Type B pancreatic cell (in vitro differentiated cells): ENCODE data around the gene RGS9BP. TPM values are rescaled to one million over a fixed set of nuclear protein-coding genes. Genes with fewer than 3 reads are reported as not detected.
"Not testable (repeated sequence)": the region's sequence is repeated elsewhere in the genome, so short reads cannot be mapped to it uniquely, and the experiment has no call there.

ENCODE experiments used
- DNase-seq: peaks from one replicate; pipeline ENCODE4 v3.0.0; 2021; ENCODE audit warnings: mixed read lengths; ENCODE audit not compliant: unreplicated experiment; ENCODE audit errors: extremely low spot score
- H3K27ac Mint-ChIP-seq: 2 replicates; pipeline ENCODE4 v1.8.0; 2021; ENCODE audit warnings: mild to moderate bottlenecking, mixed read lengths
- H3K27me3 Mint-ChIP-seq: 2 replicates; pipeline ENCODE4 v1.8.0; 2021; ENCODE audit warnings: mixed read lengths
- H3K36me3 Mint-ChIP-seq: 2 replicates; pipeline ENCODE4 v1.8.0; 2021; ENCODE audit warnings: mixed read lengths
- H3K4me1 Mint-ChIP-seq: one replicate; pipeline ENCODE4 v1.8.0; 2021; ENCODE audit warnings: mixed read lengths; ENCODE audit not compliant: unreplicated experiment
- H3K4me3 Mint-ChIP-seq: 2 replicates; pipeline ENCODE4 v1.8.0; 2021; ENCODE audit warnings: mild to moderate bottlenecking, mixed read lengths
- H3K9me3 Mint-ChIP-seq: 2 replicates; pipeline ENCODE4 v1.8.0; 2021; ENCODE audit warnings: mixed read lengths
- CTCF ChIP-seq: fragments of 200-600 bp; sonication (generic); conservative IDR thresholded peaks from 2 replicates; pipeline ENCODE4 v1.5.0; 2021; ENCODE audit warnings: antibody characterized with exemption, mild to moderate bottlenecking
- total RNA-seq: library from RNA; stranded (reverse); gene quantifications from 2 replicates; pipeline ENCODE4 v1.2.1, GENCODE V29; 2021; ENCODE audit warnings: low replicate concordance

Gene RGS9BP
- total RNA-seq, 1 donor from 2014 or later, result 1.4 TPM

GRCh38 chr19:32650671-32651070 lies 25.0 kb upstream of the RGS9BP start:
- H3K27ac Mint-ChIP-seq, result no peak overlapping the region
- H3K27me3 Mint-ChIP-seq, result no peaks in the 10 kb centered on the region
- no peak overlapping the region for H3K4me3 Mint-ChIP-seq
- H3K9me3 Mint-ChIP-seq, result no peaks in the 10 kb centered on the region
- no peak for DNase-seq
- H3K4me1 Mint-ChIP-seq, result peaks cover 6% of the 10 kb centered on the region
- no peak for TF ChIP-seq CTCF
- H3K36me3 Mint-ChIP-seq, result peaks cover 16% of the 10 kb centered on the region

DNA sequence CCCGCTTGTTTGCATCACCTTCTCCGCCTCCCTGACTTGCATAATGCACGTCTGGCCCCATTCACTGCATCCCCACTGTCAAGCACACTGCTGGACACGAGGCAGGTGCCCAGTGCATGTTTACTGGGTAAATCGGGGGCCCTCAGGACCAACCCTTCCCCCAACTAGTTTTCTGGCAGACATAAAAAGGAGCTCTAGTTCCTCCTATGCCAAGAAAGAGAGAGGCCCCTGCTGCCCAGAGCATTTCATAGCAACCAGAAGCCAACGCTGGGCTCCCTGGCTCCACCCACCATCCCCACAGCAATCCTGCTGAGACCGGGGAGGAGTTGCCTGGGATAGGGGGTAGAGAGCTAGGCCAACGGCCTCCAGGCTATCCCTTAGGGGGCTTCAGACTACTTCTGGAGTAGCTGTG lies 23.9 kb upstream of the RGS9BP start:
- peaks cover 6% of the 10 kb centered on the region for H3K4me1 Mint-ChIP-seq
- H3K4me3 Mint-ChIP-seq, result no peak overlapping the region
- no peaks in the 10 kb centered on the region for H3K9me3 Mint-ChIP-seq
- no peaks in the 10 kb centered on the region for H3K27me3 Mint-ChIP-seq
- H3K36me3 Mint-ChIP-seq, result peaks cover 14% of the 10 kb centered on the region
- no peak for TF ChIP-seq CTCF
- no peak for DNase-seq
- peak overlapping the region; percentile 61 for H3K27ac Mint-ChIP-seq

DNA sequence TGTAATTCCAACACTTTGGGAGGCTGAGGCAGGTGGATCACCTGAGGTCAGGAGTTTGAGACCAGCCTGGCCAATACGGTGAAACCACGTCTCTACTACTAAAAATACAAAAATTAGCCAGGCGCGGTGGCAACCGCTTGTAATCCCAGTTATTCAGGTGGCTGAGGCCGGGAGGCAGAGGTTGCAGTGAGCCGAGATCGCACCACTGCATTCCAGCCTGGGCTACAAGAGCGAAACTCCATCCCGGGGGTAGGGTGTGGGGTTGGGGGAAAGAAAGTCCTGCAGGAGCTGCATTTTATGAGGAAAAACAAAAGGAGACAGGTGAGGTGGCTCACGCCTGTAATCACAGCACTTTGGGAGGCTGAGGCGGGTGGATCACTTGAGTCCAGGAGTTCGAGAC lies 23.3 kb upstream of the RGS9BP start:
- H3K27ac Mint-ChIP-seq, H3K27me3 Mint-ChIP-seq, H3K36me3 Mint-ChIP-seq, DNase-seq, H3K9me3 Mint-ChIP-seq, H3K4me1 Mint-ChIP-seq: not testable (repeated sequence)
- H3K4me3 Mint-ChIP-seq, result peak overlapping the region; percentile 47

- no peak for TF ChIP-seq CTCF
- DNase-seq, result no peak
- H3K27ac Mint-ChIP-seq, result no peak overlapping the region
- peak overlapping the region; percentile 47 for H3K4me3 Mint-ChIP-seq
- no peaks in the 10 kb centered on the region for H3K9me3 Mint-ChIP-seq
- H3K4me1 Mint-ChIP-seq, result peaks cover 6% of the 10 kb centered on the region
- H3K27me3 Mint-ChIP-seq, result no peaks in the 10 kb centered on the region
- peaks cover 8% of the 10 kb centered on the region for H3K36me3 Mint-ChIP-seq
These were observed 22.6 kb upstream of the RGS9BP start for GRCh38 chr19:32652894-32653598.

DNA sequence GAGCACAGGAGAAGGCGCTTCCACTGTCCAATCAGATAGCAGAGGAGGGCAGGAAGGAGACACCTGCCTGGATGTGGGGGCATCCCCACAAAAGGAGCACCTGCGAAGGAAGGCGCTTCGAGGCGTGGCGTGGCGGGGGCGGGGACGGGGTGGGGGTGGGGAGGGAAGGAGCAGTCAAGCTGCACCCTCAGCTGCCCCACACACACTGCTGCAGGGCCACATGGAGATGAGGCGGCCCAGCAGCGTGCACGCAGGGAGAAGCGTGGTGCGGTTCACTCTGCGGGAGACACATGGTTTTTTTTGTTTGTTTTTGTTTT lies 22.1 kb upstream of the RGS9BP start:
- Mint-ChIP-seq H3K4me3 (peak overlapping the region; percentile 28), H3K4me1 (peaks cover 6% of the 10 kb centered on the region), H3K27me3 (no peaks in the 10 kb centered on the region), H3K36me3 (peaks cover 8% of the 10 kb centered on the region), H3K9me3 (no peaks in the 10 kb centered on the region), H3K27ac (no peak overlapping the region)
- no peak for TF ChIP-seq CTCF
- no peak for DNase-seq

GRCh38 chr19:32656379-32656778 lies 19.3 kb upstream of the RGS9BP start:
- not testable (repeated sequence) for H3K27ac Mint-ChIP-seq, H3K36me3 Mint-ChIP-seq, H3K9me3 Mint-ChIP-seq, H3K4me3 Mint-ChIP-seq, H3K27me3 Mint-ChIP-seq, DNase-seq, H3K4me1 Mint-ChIP-seq

- no peaks in the 10 kb centered on the region for H3K9me3 Mint-ChIP-seq
- DNase-seq, result no peak
- no peak overlapping the region for H3K4me3 Mint-ChIP-seq
- no peak for TF ChIP-seq CTCF
- no peak overlapping the region for H3K27ac Mint-ChIP-seq
- no peaks in the 10 kb centered on the region for H3K4me1 Mint-ChIP-seq
- H3K36me3 Mint-ChIP-seq, result no peaks in the 10 kb centered on the region
- no peaks in the 10 kb centered on the region for H3K27me3 Mint-ChIP-seq
These were observed 17.6 kb upstream of the RGS9BP start for GRCh38 chr19:32658075-32658474.
